GM19328 (cell line): ENCODE measurements around the gene PHF21A.
A peak's percentile ranks its signal among the peaks of the same experiment; 100 is the strongest.

ENCODE experiments used
- ATAC-seq: cut with Tn5 transposase; IDR thresholded peaks from one replicate; pipeline ENCODE4 v1.9.1; 2021; ENCODE audit warnings: mild to moderate bottlenecking, moderate library complexity; ENCODE audit not compliant: unreplicated experiment

PHF21A gene

GRCh38 chr11:46121301-46121723 is at the start of gene PHF21A:
Gene PHF21A (minus strand): TSS chr11:46121454. CDS start chr11:46084219, 37,235 bp downstream.
- peak; percentile 50 for ATAC-seq

GRCh38 chr11:46170797-46171196 is 49.5 kb upstream of the PHF21A start:
- ATAC-seq = no peak

GRCh38 chr11:46162700-46163099 is 41.4 kb upstream of the PHF21A start:
- ATAC-seq = no peak

GRCh38 chr11:46161201-46161600 is 39.9 kb upstream of the PHF21A start:
- no peak for ATAC-seq

GRCh38 chr11:46160100-46160499 is 38.8 kb upstream of the PHF21A start:
- no peak for ATAC-seq

GRCh38 chr11:46159680-46160079 is 38.4 kb upstream of the PHF21A start:
- no peak for ATAC-seq

- ATAC-seq = no peak
Observed at GRCh38 chr11:46149826-46150225, 28.6 kb upstream of the PHF21A start.

GRCh38 chr11:46149342-46149741 is 28.1 kb upstream of the PHF21A start:
- no peak for ATAC-seq

- ATAC-seq = no peak
Observed at GRCh38 chr11:46144741-46145140, 23.5 kb upstream of the PHF21A start.

GRCh38 chr11:46143049-46143806 is 22.0 kb upstream of the PHF21A start:
- no peak for ATAC-seq

- no peak for ATAC-seq
Observed at GRCh38 chr11:46142561-46142960, 21.3 kb upstream of the PHF21A start.

GRCh38 chr11:46141597-46141996 is 20.3 kb upstream of the PHF21A start:
- ATAC-seq = no peak

GRCh38 chr11:46134540-46134939 is 13.3 kb upstream of the PHF21A start:
- ATAC-seq = no peak

- no peak for ATAC-seq
Observed at GRCh38 chr11:46134061-46134460, 12.8 kb upstream of the PHF21A start.

GRCh38 chr11:46133119-46133518 is 11.9 kb upstream of the PHF21A start:
- no peak for ATAC-seq

- ATAC-seq = no peak
Observed at GRCh38 chr11:46130286-46130940, 9.2 kb upstream of the PHF21A start.

GRCh38 chr11:46129133-46129532 is 7.9 kb upstream of the PHF21A start:
- no peak for ATAC-seq

- ATAC-seq = no peak
Observed at GRCh38 chr11:46127150-46127638, 5.9 kb upstream of the PHF21A start.

GRCh38 chr11:46125284-46125683 is 4.0 kb upstream of the PHF21A start:
- ATAC-seq = no peak

GRCh38 chr11:46122945-46123715 is 1.9 kb upstream of the PHF21A start:
- no peak for ATAC-seq

- ATAC-seq = peak; percentile 37
Observed at GRCh38 chr11:46121724-46122477, 647 bp upstream of the PHF21A start.
